Activated T-cell treated with anti-CD3 and anti-CD28 coated beads, Interleukin-2, amount 50 U/mL, for 4 hours (primary cell): ENCODE measurements around the gene ICAM3. TPM values are rescaled to one million over a fixed set of nuclear protein-coding genes. Genes with fewer than 3 reads are reported as not detected.
A peak's percentile ranks its signal among the peaks of the same experiment; 100 is the strongest.

ENCODE experiments used
- ATAC-seq, 2 donors: fragments of 200-7000 bp; cut with Tn5 transposase; one replicate each; pipeline ENCODE4 v1.10.0; 2021
- DNase-seq: peaks from one replicate; pipeline ENCODE4 v3.0.0-alpha.2; 2020
- H3K27me3 Mint-ChIP-seq: one replicate; pipeline ENCODE4 v1.8.0; 2021; ENCODE audit warnings: low read depth, mixed read lengths
- H3K36me3 Mint-ChIP-seq: one replicate; pipeline ENCODE4 v1.8.0; 2022; ENCODE audit warnings: mixed read lengths; ENCODE audit not compliant: insufficient read depth
- H3K4me1 Mint-ChIP-seq: one replicate; pipeline ENCODE4 v1.8.0; 2021; ENCODE audit warnings: low read depth, mixed read lengths
- H3K4me3 Mint-ChIP-seq: one replicate; pipeline ENCODE4 v1.8.0; 2021; ENCODE audit warnings: mild to moderate bottlenecking, moderate library complexity, mixed read lengths
- H3K9me3 Mint-ChIP-seq: one replicate; pipeline ENCODE4 v1.8.0; 2021; ENCODE audit warnings: mixed read lengths
- total RNA-seq, 3 donors: library from RNA; stranded (reverse); gene quantifications; one replicate each; pipeline ENCODE4 v1.2.1, GENCODE V29; 2021

The ICAM3 gene
- total RNA-seq, 3 donors from 2014 or later = 60.2 to 62.3 (median 62.2) TPM

- no peak for ATAC-seq
These were observed 45.1 kb downstream of the ICAM3 start for GRCh38 chr19:10294368-10294697.

GRCh38 chr19:10293637-10294367 lies 45.6 kb downstream of the ICAM3 start:
- Mint-ChIP-seq H3K9me3 (no peaks in the 10 kb centered on the region), H3K27me3 (peaks cover 64% of the 10 kb centered on the region), H3K4me3 (no peak overlapping the region), H3K36me3 (no peaks in the 10 kb centered on the region), H3K4me1 (peaks cover 59% of the 10 kb centered on the region)
- DNase-seq (no peak), ATAC-seq (no peak)

More at GRCh38 chr19:10294368-10294697, 45.1 kb downstream of the ICAM3 start:
- no peaks in the 10 kb centered on the region for H3K36me3 Mint-ChIP-seq
- H3K27me3 Mint-ChIP-seq = peaks cover 59% of the 10 kb centered on the region
- H3K4me3 Mint-ChIP-seq = no peak overlapping the region
- peaks cover 53% of the 10 kb centered on the region for H3K4me1 Mint-ChIP-seq
- H3K9me3 Mint-ChIP-seq = no peaks in the 10 kb centered on the region
- no peak for DNase-seq

- Mint-ChIP-seq H3K4me1 (peaks cover 64% of the 10 kb centered on the region), H3K27me3 (peaks cover 71% of the 10 kb centered on the region), H3K36me3 (no peaks in the 10 kb centered on the region), H3K9me3 (no peaks in the 10 kb centered on the region), H3K4me3 (peak overlapping the region; percentile 79)
- ATAC-seq (no peak), DNase-seq (no peak)
These were observed 46.4 kb downstream of the ICAM3 start for GRCh38 chr19:10292789-10293636.

- Mint-ChIP-seq H3K36me3 (no peaks in the 10 kb centered on the region), H3K27me3 (peaks cover 77% of the 10 kb centered on the region), H3K4me3 (peak overlapping the region; percentile 79), H3K9me3 (no peaks in the 10 kb centered on the region), H3K4me1 (peaks cover 71% of the 10 kb centered on the region)
- peak; percentile 64 for DNase-seq
- ATAC-seq = peak; percentile 20 to 29
These were observed 47.1 kb downstream of the ICAM3 start for GRCh38 chr19:10292206-10292788.

GRCh38 chr19:10291554-10292205 lies 47.7 kb downstream of the ICAM3 start:
- peaks cover 76% of the 10 kb centered on the region for H3K4me1 Mint-ChIP-seq
- ATAC-seq (peak; percentile 0 to 2), DNase-seq (no peak)
- H3K36me3 Mint-ChIP-seq = no peaks in the 10 kb centered on the region
- H3K9me3 Mint-ChIP-seq = no peaks in the 10 kb centered on the region
- H3K27me3 Mint-ChIP-seq = peaks cover 76% of the 10 kb centered on the region
- H3K4me3 Mint-ChIP-seq = peak overlapping the region; percentile 79

- peaks cover 74% of the 10 kb centered on the region for H3K27me3 Mint-ChIP-seq
These were observed 48.4 kb downstream of the ICAM3 start for GRCh38 chr19:10290876-10291553.

GRCh38 chr19:10290357-10290875 lies 49.0 kb downstream of the ICAM3 start:
- Mint-ChIP-seq H3K27me3 (peaks cover 69% of the 10 kb centered on the region), H3K4me3 (peak overlapping the region; percentile 79), H3K4me1 (peaks cover 78% of the 10 kb centered on the region), H3K36me3 (peaks cover 6% of the 10 kb centered on the region), H3K9me3 (no peaks in the 10 kb centered on the region)
- no peak for DNase-seq
- no peak for ATAC-seq

More at GRCh38 chr19:10290876-10291553, 48.4 kb downstream of the ICAM3 start:
- peak; percentile 57 for DNase-seq
- H3K4me1 Mint-ChIP-seq = peaks cover 82% of the 10 kb centered on the region
- H3K9me3 Mint-ChIP-seq = no peaks in the 10 kb centered on the region
- peak; percentile 0 to 20 for ATAC-seq
- no peaks in the 10 kb centered on the region for H3K36me3 Mint-ChIP-seq
- peak overlapping the region; percentile 79 for H3K4me3 Mint-ChIP-seq

GRCh38 chr19:10289836-10290356 lies 49.5 kb downstream of the ICAM3 start, which contains the start of gene ICAM5:
Gene ICAM5, plus strand, starts transcription at chr19:10289952. Its CDS starts 92 bp downstream, at chr19:10290044.
- H3K9me3 Mint-ChIP-seq = no peaks in the 10 kb centered on the region
- H3K27me3 Mint-ChIP-seq = peaks cover 66% of the 10 kb centered on the region
- H3K4me3 Mint-ChIP-seq = peak within 1 kb of the TSS; percentile 79
- peak; percentile 29 for ATAC-seq
- peak; percentile 62 for DNase-seq
- H3K4me1 Mint-ChIP-seq = peaks cover 78% of the 10 kb centered on the region
- H3K36me3 Mint-ChIP-seq = peaks cover 11% of the 10 kb centered on the region

- peak; percentile 68 to 69 for ATAC-seq
- Mint-ChIP-seq H3K4me3 (peak overlapping the region; percentile 74), H3K27me3 (peaks cover 61% of the 10 kb centered on the region), H3K4me1 (peaks cover 72% of the 10 kb centered on the region), H3K36me3 (peaks cover 11% of the 10 kb centered on the region), H3K9me3 (no peaks in the 10 kb centered on the region)
- DNase-seq = peak; percentile 50
These were observed 50.1 kb downstream of the ICAM3 start for GRCh38 chr19:10289167-10289835.

- ATAC-seq = peak; percentile 9 to 10
- no peaks in the 10 kb centered on the region for H3K9me3 Mint-ChIP-seq
These were observed 50.7 kb downstream of the ICAM3 start for GRCh38 chr19:10288662-10289166.

GRCh38 chr19:10286803-10287737 lies 52.4 kb downstream of the ICAM3 start, which contains the start of gene ICAM4:
Gene ICAM4, plus strand, starts transcription at chr19:10286955. Its CDS starts 58 bp downstream, at chr19:10287013.
- DNase-seq (peak; percentile 16), ATAC-seq (no peak)
- Mint-ChIP-seq H3K27me3 (peaks cover 40% of the 10 kb centered on the region), H3K4me1 (peaks cover 59% of the 10 kb centered on the region), H3K4me3 (no peak within 1 kb of the TSS), H3K36me3 (peaks cover 17% of the 10 kb centered on the region), H3K9me3 (no peaks in the 10 kb centered on the region)

More at GRCh38 chr19:10288662-10289166, 50.7 kb downstream of the ICAM3 start:
- H3K4me3 Mint-ChIP-seq = peak overlapping the region; percentile 74
- DNase-seq = peak; percentile 39
- H3K4me1 Mint-ChIP-seq = peaks cover 72% of the 10 kb centered on the region
- H3K36me3 Mint-ChIP-seq = peaks cover 17% of the 10 kb centered on the region
- peaks cover 56% of the 10 kb centered on the region for H3K27me3 Mint-ChIP-seq

GRCh38 chr19:10285393-10285792 lies 54.0 kb downstream of the ICAM3 start:
- no peak overlapping the region for H3K4me3 Mint-ChIP-seq
- H3K9me3 Mint-ChIP-seq = no peaks in the 10 kb centered on the region
- peaks cover 25% of the 10 kb centered on the region for H3K27me3 Mint-ChIP-seq
- DNase-seq (no peak), ATAC-seq (no peak)
- peaks cover 17% of the 10 kb centered on the region for H3K36me3 Mint-ChIP-seq
- H3K4me1 Mint-ChIP-seq = peaks cover 43% of the 10 kb centered on the region
